ENCODE data around the gene SPOCD1. TPM values are rescaled to one million over a fixed set of nuclear protein-coding genes. Genes with fewer than 3 reads are reported as not detected.
A peak's percentile ranks its signal among the peaks of the same experiment; 100 is the strongest.

SPOCD1 gene
- polyA plus RNA-seq, 2 of the 4 experiments (the other 2 are of a cell fraction) = 0.98 to 4.8 TPM

DNA sequence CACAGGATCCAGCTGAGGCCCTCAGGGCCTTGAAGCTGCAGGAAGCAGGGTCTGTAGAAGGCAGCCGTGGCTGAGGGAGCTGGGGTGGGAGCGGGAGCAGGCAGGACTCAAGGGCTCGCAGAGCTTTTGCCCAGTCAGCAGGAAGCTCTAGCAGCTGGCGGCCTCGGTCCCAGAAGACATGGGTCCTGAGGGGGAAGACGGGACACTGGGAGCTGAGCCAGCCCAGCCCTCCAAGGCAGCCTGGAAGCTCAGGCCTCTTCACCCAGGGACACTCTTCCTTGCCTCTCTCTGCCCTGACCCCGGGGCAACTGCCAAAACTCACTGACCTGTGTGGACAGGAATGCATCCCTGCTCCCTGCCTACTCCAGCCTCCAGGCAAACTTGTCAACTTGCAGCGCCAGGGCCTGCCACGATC is 60.6 kb downstream of the SPOCD1 start:
- Histone ChIP-seq H3K4me3 (no peak overlapping the region), H3K4me2 (no peak overlapping the region), H3K27ac (no peak overlapping the region), H3K9me3 (no peaks in the 10 kb centered on the region), H3K4me1 (peaks cover 19% of the 10 kb centered on the region)
- DNase-seq (ENCODE audit: low read depth in 1 of 2, low spot score in 1 of 2) = no peak
- ChIA-PET POLR2A (no interaction called here), CTCF (interaction anchor here (1.6 to 2.0 kb wide), 2 partner anchors 10 to 91 kb away, joined by 3 to 10 read pairs; no protein-coding TSS in a partner anchor)
- 76% methylated on average over 8 of the region's 9 CpGs for WGBS (ENCODE audit: missing lambda C conversion rate)
- no peak for FAIRE-seq
- no peak for ATAC-seq
- TF ChIP-seq MAFK (IDR thresholded peaks at IDR 0.05; ENCODE audit: partially characterized antibody) (peak; percentile 28), RCOR1 (IDR thresholded peaks at IDR 0.05; ENCODE audit: low read depth, low read length) (no peak)

DNA sequence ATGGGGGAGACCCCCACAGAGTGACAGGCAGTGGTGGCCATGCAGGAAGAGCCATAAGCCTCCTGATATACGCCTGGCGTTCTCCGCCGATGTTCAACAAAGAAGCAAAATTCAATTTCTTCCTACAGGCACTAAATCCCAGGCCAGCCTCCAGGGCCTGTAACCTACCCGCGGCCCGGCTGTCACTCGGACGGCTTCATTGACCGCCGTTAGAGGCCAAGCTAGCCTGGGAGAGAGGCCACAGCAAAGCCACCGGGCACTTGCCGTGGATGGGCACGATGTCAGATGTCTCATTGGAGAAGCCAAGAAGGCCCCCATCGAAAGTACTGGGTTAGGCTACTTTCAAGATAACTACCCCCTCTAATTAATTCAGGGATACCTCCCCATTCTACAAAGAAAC is 61.4 kb downstream of the SPOCD1 start:
- ChIA-PET CTCF (interaction anchor here (0.9 to 2.0 kb wide), 4 partner anchors 9 to 210 kb away, joined by 3 to 10 read pairs (median 6); no protein-coding TSS in a partner anchor), POLR2A (no interaction called here)
- WGBS (ENCODE audit: missing lambda C conversion rate) = 96% methylated on average over 15 of the region's 15 CpGs
- Histone ChIP-seq H3K4me2 (no peak overlapping the region), H3K4me1 (peaks cover 11% of the 10 kb centered on the region), H3K9me3 (no peaks in the 10 kb centered on the region), H3K4me3 (no peak overlapping the region), H3K27ac (no peak overlapping the region)
- DNase-seq (ENCODE audit: low read depth in 1 of 2, low spot score in 1 of 2) = no peak
- no peak for ATAC-seq
- TF ChIP-seq, protein P1, sequence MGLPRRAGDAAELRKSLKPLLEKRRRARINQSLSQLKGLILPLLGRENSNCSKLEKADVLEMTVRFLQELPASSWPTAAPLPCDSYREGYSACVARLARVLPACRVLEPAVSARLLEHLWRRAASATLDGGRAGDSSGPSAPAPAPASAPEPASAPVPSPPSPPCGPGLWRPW (IDR thresholded peaks at IDR 0.05) = no peak
- TF ChIP-seq CBX2 (IDR thresholded peaks at IDR 0.05; ENCODE audit: borderline replicate concordance, low read depth) (no peak), POLR2AphosphoS2 (conservative IDR thresholded peaks at IDR 0.05; ENCODE audit: low read length) (no peak), HOXB5 (CRISPR knock-in tag; IDR thresholded peaks at IDR 0.05) (no peak), HOXA7 (CRISPR knock-in tag; IDR thresholded peaks at IDR 0.05) (no peak), MAFK (IDR thresholded peaks at IDR 0.05; ENCODE audit: partially characterized antibody) (no peak), ZFP36 (IDR thresholded peaks at IDR 0.05; ENCODE audit: borderline replicate concordance, partially characterized antibody) (no peak), ESRRA (IDR thresholded peaks at IDR 0.05; ENCODE audit: borderline replicate concordance, low read length) (no peak), SREBF2 (IDR thresholded peaks at IDR 0.05) (no peak), RCOR1 (IDR thresholded peaks at IDR 0.05; ENCODE audit: low read depth, low read length) (no peak), RARB (CRISPR knock-in tag; IDR thresholded peaks at IDR 0.05) (no peak), ZC3H11A (IDR thresholded peaks at IDR 0.05) (no peak), TP53 (CRISPR knock-in tag; IDR thresholded peaks at IDR 0.05) (no peak), EHMT2 (IDR thresholded peaks at IDR 0.05; ENCODE audit: low read depth) (no peak), BHLHE40 (IDR thresholded peaks at IDR 0.05; ENCODE audit: low read depth, low read length) (no peak), FOSL2 (IDR thresholded peaks at IDR 0.05) (no peak), FOSL2 (CRISPR knock-in tag; IDR thresholded peaks at IDR 0.05) (no peak), TFCP2L1 (CRISPR knock-in tag; IDR thresholded peaks at IDR 0.05) (no peak), NPAS2 (CRISPR knock-in tag; IDR thresholded peaks at IDR 0.05; ENCODE audit: borderline replicate concordance) (no peak), EP300 (IDR thresholded peaks at IDR 0.05) (no peak)
- no peak for FAIRE-seq

DNA sequence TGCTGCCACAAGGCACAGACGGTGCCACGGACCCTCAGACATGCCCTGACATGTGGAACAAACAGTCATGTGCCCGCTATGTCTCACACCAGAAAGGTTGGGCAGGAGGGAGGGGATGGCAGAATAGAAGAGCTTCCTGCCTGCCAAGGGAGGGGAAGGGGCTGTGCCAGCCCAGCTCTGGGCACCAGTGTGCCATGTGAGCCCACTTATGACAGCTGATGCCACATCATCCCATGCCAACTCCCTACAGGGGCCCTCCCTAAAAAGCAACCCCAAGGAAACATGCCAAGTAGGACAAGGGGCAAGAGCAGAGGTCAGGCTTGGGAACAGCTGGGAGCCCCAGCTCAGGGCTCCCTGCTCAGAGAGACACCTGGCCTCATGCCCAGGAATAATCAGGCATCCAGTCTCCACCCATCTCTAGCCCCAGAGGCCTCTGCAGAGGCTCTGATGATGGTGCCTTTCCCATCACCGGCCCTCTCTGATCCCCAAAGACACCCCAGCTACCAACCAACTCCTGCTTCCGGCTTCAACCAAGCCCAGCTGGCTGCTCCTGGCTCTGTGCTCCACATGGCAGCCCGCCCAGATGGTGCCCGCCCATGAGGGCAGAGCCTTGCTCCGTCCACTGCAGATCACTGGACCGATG is 62.0 kb downstream of the SPOCD1 start:
- POLR2A ChIA-PET = no interaction called here
- no peak for FAIRE-seq

More for the DNA sequence above, 62.0 kb downstream of the SPOCD1 start:
- CTCF ChIA-PET = interaction anchor here (0.6 to 2.0 kb wide), 6 partner anchors 8 to 211 kb away, joined by 3 to 10 read pairs (median 4); no protein-coding TSS in a partner anchor
- ATAC-seq (no peak), DNase-seq (ENCODE audit: low read depth in 1 of 2, low spot score in 1 of 2) (no peak)
- no peak overlapping the region for H3K4me3 ChIP-seq
- peaks cover 8% of the 10 kb centered on the region; the same call in 2 of the 3 replicates for H3K4me1 ChIP-seq
- no peak overlapping the region for H3K4me2 ChIP-seq
- no peak for TF ChIP-seq TP53 (CRISPR knock-in tag; IDR thresholded peaks at IDR 0.05)
- no peak for TF ChIP-seq MAZ (IDR thresholded peaks at IDR 0.05; ENCODE audit: borderline replicate concordance, low read depth, low read length)
- TF ChIP-seq ZNF302 (CRISPR knock-in tag; IDR thresholded peaks at IDR 0.05) = no peak
- TF ChIP-seq, protein P2, sequence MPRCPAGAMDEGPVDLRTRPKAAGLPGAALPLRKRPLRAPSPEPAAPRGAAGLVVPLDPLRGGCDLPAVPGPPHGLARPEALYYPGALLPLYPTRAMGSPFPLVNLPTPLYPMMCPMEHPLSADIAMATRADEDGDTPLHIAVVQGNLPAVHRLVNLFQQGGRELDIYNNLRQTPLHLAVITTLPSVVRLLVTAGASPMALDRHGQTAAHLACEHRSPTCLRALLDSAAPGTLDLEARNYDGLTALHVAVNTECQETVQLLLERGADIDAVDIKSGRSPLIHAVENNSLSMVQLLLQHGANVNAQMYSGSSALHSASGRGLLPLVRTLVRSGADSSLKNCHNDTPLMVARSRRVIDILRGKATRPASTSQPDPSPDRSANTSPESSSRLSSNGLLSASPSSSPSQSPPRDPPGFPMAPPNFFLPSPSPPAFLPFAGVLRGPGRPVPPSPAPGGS (IDR thresholded peaks at IDR 0.05) = no peak
- TF ChIP-seq GATA3 (IDR thresholded peaks at IDR 0.05; ENCODE audit: borderline replicate concordance) = no peak
- TF ChIP-seq CHD4 (IDR thresholded peaks at IDR 0.05; ENCODE audit: borderline replicate concordance) = no peak
- no peak for TF ChIP-seq POLR2AphosphoS2 (conservative IDR thresholded peaks at IDR 0.05; ENCODE audit: low read length)
- no peak for TF ChIP-seq ESRRA (IDR thresholded peaks at IDR 0.05; ENCODE audit: borderline replicate concordance, low read length)
- TF ChIP-seq, protein P3, sequence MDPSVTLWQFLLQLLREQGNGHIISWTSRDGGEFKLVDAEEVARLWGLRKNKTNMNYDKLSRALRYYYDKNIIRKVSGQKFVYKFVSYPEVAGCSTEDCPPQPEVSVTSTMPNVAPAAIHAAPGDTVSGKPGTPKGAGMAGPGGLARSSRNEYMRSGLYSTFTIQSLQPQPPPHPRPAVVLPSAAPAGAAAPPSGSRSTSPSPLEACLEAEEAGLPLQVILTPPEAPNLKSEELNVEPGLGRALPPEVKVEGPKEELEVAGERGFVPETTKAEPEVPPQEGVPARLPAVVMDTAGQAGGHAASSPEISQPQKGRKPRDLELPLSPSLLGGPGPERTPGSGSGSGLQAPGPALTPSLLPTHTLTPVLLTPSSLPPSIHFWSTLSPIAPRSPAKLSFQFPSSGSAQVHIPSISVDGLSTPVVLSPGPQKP (IDR thresholded peaks at IDR 0.05; ENCODE audit: low read depth, low read length) = no peak
- no peak for TF ChIP-seq ZFP36 (IDR thresholded peaks at IDR 0.05; ENCODE audit: borderline replicate concordance, partially characterized antibody)
- H3K9me3 ChIP-seq = no peaks in the 10 kb centered on the region
- peak overlapping the region in 1 of 2 experiments; percentile 28; a peak in 1 of 6 replicates for H3K27ac ChIP-seq
- 96% methylated on average over 5 of the region's 9 CpGs for WGBS (ENCODE audit: missing lambda C conversion rate)
